ENCODE data around the gene SLC39A3. TPM values are rescaled to one million over a fixed set of nuclear protein-coding genes. Genes with fewer than 3 reads are reported as not detected.

Gene SLC39A3
- total and polyA plus RNA-seq, 2 experiments from 2014 or later = 36.1 to 44.3 TPM

DNA sequence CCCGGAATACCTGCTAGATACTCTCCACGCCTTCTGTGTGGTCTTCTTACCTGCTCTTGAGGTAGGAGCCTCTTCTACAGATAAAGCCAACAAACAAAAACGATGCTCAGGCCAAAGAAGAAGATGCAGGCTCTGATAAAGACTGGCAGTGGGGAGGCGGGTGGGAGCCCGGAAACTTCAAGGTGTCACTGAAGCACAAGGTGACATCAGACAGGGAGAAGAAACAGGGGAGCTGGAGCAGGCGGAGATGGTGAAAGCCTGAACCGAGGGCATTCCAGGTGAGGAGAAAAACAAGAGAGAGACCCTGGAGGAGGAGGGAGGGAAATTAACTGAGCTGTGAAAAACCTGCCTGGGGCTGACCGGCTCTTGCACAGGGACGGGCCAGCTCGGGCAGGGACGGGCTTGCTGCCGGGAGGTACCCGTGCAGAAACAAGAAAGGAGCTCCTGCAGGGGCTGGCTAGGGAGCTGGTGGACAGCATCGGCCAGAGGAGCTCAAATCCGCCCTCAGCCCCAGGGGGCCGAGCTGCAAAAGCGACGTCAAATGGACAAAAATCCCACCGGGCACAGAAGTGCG, 56.3 kb downstream of the SLC39A3 start:
- Histone ChIP-seq H3K9me2 (replicated peaks; ENCODE audit: insufficient read depth) (no peaks in the 10 kb centered on the region), H3K4me3 (no peak overlapping the region), H3K79me2 (no peaks in the 10 kb centered on the region), H3K4me2 (no peak overlapping the region), H3K36me3 (replicated peaks; ENCODE audit: insufficient read depth, low read depth) (no peaks in the 10 kb centered on the region), H3K9me3 (ENCODE audit: low read depth) (no peaks in the 10 kb centered on the region), H3K27me3 (no peaks in the 10 kb centered on the region), H4K20me1 (ENCODE audit: insufficient read depth, poor library complexity, severe bottlenecking) (no peaks in the 10 kb centered on the region), H2AFZ (no peak overlapping the region), H3K4me1 (ENCODE audit: insufficient read depth) (no peaks in the 10 kb centered on the region), H3K27ac (no peak overlapping the region)
- no peak for DNase-seq (ENCODE audit: low spot score)
- 82% methylated on average over 20 of the region's 20 CpGs for WGBS (ENCODE audit: low lambda C conversion rate, missing lambda C conversion rate)
- TF ChIP-seq EZH2phosphoT487 (IDR thresholded peaks at IDR 0.05; ENCODE audit: low read depth, severe bottlenecking, unreplicated experiment) (no peak), CTCF (IDR thresholded peaks at IDR 0.05; ENCODE audit: poor library complexity) (no peak), EZH2 (IDR thresholded peaks at IDR 0.05; ENCODE audit: borderline replicate concordance) (no peak)

Other genes with a start within 250 kb of the SLC39A3 start
- gene GNG7, start 37.3 kb downstream of the SLC39A3 start, total RNA-seq = 1.2 and 1.3 TPM in 2 replicates
- gene GNG7, start 37.3 kb downstream of the SLC39A3 start, polyA plus RNA-seq = 1.9 and 3.3 TPM in 2 replicates
- 1.4 and 1.5 TPM in 2 replicates for gene DIRAS1, start 18.6 kb downstream of the SLC39A3 start, total RNA-seq
- 2.0 and 2.4 TPM in 2 replicates for gene DIRAS1, start 18.6 kb downstream of the SLC39A3 start, polyA plus RNA-seq
- gene SGTA, start 43.3 kb upstream of the SLC39A3 start, total RNA-seq = 33.4 and 37.4 TPM in 2 replicates
- 62.8 and 65.8 TPM in 2 replicates for gene SGTA, start 43.3 kb upstream of the SLC39A3 start, polyA plus RNA-seq
- 49.4 and 64.3 TPM in 2 replicates for gene THOP1, start 45.5 kb upstream of the SLC39A3 start, total RNA-seq
- gene THOP1, start 45.5 kb upstream of the SLC39A3 start, polyA plus RNA-seq = 56.8 and 61.4 TPM in 2 replicates
- 4.0 and 5.3 TPM in 2 replicates for gene ZNF554, start 79.9 kb upstream of the SLC39A3 start, total RNA-seq
- 5.0 and 5.5 TPM in 2 replicates for gene ZNF554, start 79.9 kb upstream of the SLC39A3 start, polyA plus RNA-seq
- gene ZNF555, start 101.5 kb upstream of the SLC39A3 start, total RNA-seq = 6.4 and 7.4 TPM in 2 replicates
- gene ZNF555, start 101.5 kb upstream of the SLC39A3 start, polyA plus RNA-seq = 2.7 and 3.0 TPM in 2 replicates
- 0.03 TPM in 1 of 2 replicates, not detected in the other for gene ZNF556, start 127.3 kb upstream of the SLC39A3 start, total RNA-seq
- gene ZNF556, start 127.3 kb upstream of the SLC39A3 start, polyA plus RNA-seq = not detected in 2 replicates
- 8.4 and 10.0 TPM in 2 replicates for gene ZNF57, start 160.9 kb upstream of the SLC39A3 start, total RNA-seq
- 12.8 and 13.2 TPM in 2 replicates for gene ZNF57, start 160.9 kb upstream of the SLC39A3 start, polyA plus RNA-seq
- 3.3 and 3.4 TPM in 2 replicates for gene ZNF77, start 205.0 kb upstream of the SLC39A3 start, total RNA-seq
- 1.8 and 2.2 TPM in 2 replicates for gene ZNF77, start 205.0 kb upstream of the SLC39A3 start, polyA plus RNA-seq
- gene TLE6, start 237.5 kb upstream of the SLC39A3 start, total RNA-seq = 1.2 and 4.7 TPM in 2 replicates
- 1.2 and 3.9 TPM in 2 replicates for gene TLE6, start 237.5 kb upstream of the SLC39A3 start, polyA plus RNA-seq